LNCAP (cell line): ENCODE results near the gene IFNG-AS1.

Experiments
- CTCF ChIP-seq: fragments of 450-650 bp; IDR thresholded peaks from 2 replicates; pipeline ENCODE4 v1.5.1; 2017; ENCODE audit warnings: mild to moderate bottlenecking

The IFNG-AS1 gene

GRCh38 chr12:68037616-68038255 lies 48.5 kb downstream of the IFNG-AS1 start:
- no peak for TF ChIP-seq CTCF

GRCh38 chr12:68038650-68039049 lies 49.4 kb downstream of the IFNG-AS1 start:
- no peak for TF ChIP-seq CTCF

GRCh38 chr12:68040450-68041075 lies 51.3 kb downstream of the IFNG-AS1 start:
- TF ChIP-seq CTCF, result peak; percentile 90

- no peak for TF ChIP-seq CTCF
Observed at GRCh38 chr12:68042212-68042699, 53.0 kb downstream of the IFNG-AS1 start.

GRCh38 chr12:68043435-68043834 lies 54.2 kb downstream of the IFNG-AS1 start:
- no peak for TF ChIP-seq CTCF

- no peak for TF ChIP-seq CTCF
Observed at GRCh38 chr12:68048648-68049297, 59.5 kb downstream of the IFNG-AS1 start.

GRCh38 chr12:68056300-68056699 lies 67.1 kb downstream of the IFNG-AS1 start:
- TF ChIP-seq CTCF, result no peak
